Endothelial cell of umbilical vein (primary cell): Measurements from ENCODE around the gene UFD1.

Experiments used
- EZH2 ChIP-seq: IDR thresholded peaks from 2 replicates; pipeline ENCODE4 v1.6.1; 2012; ENCODE audit warnings: borderline replicate concordance, low read depth, mild to moderate bottlenecking, moderate library complexity, low read length, inconsistent platforms; ENCODE audit not compliant: severe bottlenecking
- GATA2 ChIP-seq: IDR thresholded peaks from 2 replicates; pipeline ENCODE4 v1.7.0; 2011; ENCODE audit warnings: low read depth, mild to moderate bottlenecking, moderate library complexity, mixed read lengths, low read length; ENCODE audit not compliant: insufficient read length, insufficient read depth
- JUN ChIP-seq: IDR thresholded peaks from 2 replicates; pipeline ENCODE4 v1.6.1; 2011; ENCODE audit warnings: borderline replicate concordance, low read depth; ENCODE audit not compliant: insufficient read length, insufficient read depth
- POLR2A ChIP-seq: IDR thresholded peaks from 2 replicates; pipeline ENCODE4 v1.6.1; 2012; ENCODE audit warnings: low read depth, mild to moderate bottlenecking, control low read depth, low read length
- POLR2AphosphoS5 ChIP-seq: IDR thresholded peaks from 2 replicates; pipeline ENCODE4 v1.6.1; 2012; ENCODE audit warnings: low read depth, mild to moderate bottlenecking, control low read depth, low read length, moderate library complexity; ENCODE audit not compliant: insufficient read depth
- TF ChIP-seq, protein P1 (sequence below), 2 donors: IDR thresholded peaks; 1 replicate in 1 of 2; 2 replicates in 1 of 2; pipeline ENCODE4 v1.5.1; 2011; ENCODE audit warnings: low read length in 2 of 2, mild to moderate bottlenecking in 2 of 2, moderate library complexity in 2 of 2, control low read depth in 1 of 2, inconsistent platforms in 1 of 2, low read depth in 1 of 2; ENCODE audit not compliant: insufficient read depth in 1 of 2; ENCODE audit errors: extremely low read depth in 1 of 2
- TF ChIP-seq, protein P2 (sequence below): IDR thresholded peaks from 2 replicates; pipeline ENCODE4 v1.6.1; 2011; ENCODE audit not compliant: insufficient read depth, insufficient read length

DNA sequence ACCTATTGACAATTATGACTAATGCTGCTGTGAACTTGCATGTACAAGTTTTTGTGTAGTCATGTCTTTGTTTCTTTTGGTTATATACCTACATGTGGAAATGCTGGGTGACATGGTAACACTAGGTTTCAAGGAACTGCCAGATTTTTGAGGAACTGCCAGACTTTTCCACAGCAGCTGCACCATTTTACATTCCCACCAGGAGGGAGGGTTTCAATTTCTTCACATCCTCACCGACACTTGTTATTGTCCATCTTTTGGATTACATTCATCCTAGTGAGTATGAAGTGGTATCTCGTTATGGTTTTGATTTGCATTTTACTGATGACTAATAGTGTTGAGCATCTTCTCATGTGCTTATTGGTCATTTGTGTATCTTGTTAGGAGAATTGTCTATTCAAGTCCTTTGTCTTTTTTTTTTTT is 31.9 kb upstream of the UFD1 start:
- TF ChIP-seq, protein P1, sequence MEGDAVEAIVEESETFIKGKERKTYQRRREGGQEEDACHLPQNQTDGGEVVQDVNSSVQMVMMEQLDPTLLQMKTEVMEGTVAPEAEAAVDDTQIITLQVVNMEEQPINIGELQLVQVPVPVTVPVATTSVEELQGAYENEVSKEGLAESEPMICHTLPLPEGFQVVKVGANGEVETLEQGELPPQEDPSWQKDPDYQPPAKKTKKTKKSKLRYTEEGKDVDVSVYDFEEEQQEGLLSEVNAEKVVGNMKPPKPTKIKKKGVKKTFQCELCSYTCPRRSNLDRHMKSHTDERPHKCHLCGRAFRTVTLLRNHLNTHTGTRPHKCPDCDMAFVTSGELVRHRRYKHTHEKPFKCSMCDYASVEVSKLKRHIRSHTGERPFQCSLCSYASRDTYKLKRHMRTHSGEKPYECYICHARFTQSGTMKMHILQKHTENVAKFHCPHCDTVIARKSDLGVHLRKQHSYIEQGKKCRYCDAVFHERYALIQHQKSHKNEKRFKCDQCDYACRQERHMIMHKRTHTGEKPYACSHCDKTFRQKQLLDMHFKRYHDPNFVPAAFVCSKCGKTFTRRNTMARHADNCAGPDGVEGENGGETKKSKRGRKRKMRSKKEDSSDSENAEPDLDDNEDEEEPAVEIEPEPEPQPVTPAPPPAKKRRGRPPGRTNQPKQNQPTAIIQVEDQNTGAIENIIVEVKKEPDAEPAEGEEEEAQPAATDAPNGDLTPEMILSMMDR (IDR thresholded peaks at IDR 0.05; ENCODE audit: extremely low read depth in 1 of 2, insufficient read depth in 1 of 2, low read depth in 1 of 2, low read length in 2 of 2), result no peak
- TF ChIP-seq POLR2AphosphoS5 (no peak), POLR2A (no peak), EZH2 (no peak), JUN (no peak), GATA2 (no peak)
- TF ChIP-seq, protein P2, sequence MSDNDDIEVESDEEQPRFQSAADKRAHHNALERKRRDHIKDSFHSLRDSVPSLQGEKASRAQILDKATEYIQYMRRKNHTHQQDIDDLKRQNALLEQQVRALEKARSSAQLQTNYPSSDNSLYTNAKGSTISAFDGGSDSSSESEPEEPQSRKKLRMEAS, result no peak
